ENCODE data around the gene SLC44A1.

The SLC44A1 gene

DNA sequence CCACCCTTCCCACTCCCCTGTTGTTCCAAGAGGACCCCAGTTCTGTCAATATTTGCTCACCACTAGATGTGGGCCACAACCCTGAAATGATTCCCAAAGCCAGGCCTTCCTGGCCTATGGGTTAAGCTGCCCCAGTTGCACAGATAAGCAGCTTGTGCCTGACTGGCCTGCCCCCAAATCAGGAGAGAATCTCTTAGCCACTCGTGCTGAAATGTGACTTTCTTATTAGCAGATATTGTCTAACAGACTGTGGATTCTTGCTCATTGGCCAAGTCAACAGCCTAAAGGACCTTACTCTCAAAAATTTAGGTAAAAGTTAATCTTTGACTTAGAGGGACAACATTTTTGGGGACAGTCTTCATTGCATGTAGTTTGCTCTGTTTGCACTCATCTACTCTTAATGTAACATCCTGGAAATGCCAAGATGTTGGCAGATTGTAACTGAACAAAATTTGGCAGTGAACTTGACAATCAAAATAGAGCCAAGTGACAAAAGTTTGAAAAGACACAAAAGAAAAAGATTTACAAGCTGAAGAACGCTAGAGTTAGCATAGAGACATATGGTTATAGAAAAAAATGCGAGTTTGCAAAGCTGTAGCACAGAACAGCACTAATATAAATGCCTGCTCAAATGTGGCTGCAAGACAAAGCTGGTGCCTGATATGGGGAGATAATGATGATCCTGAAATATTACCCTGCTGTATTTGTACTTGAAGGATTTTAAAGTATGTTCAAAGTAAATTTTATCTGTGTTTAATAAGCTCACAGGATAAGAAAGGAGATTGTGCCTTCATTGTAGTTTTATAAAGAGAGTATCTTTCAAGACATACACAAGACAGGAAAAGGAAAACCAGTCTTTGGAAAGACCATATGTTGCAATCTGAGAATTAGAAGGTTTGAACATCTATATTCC is 174.4 kb downstream of the SLC44A1 start:
- Mint-ChIP-seq H3K4me3 (no peak overlapping the region), H3K36me3 (no peaks in the 10 kb centered on the region), H3K27ac (no peak overlapping the region), H3K9me3 (no peaks in the 10 kb centered on the region), H3K4me1 (peaks cover 6% of the 10 kb centered on the region)
- ATAC-seq (no peak), DNase-seq (ENCODE audit: low spot score in 2 of 2) (no peak)

DNA sequence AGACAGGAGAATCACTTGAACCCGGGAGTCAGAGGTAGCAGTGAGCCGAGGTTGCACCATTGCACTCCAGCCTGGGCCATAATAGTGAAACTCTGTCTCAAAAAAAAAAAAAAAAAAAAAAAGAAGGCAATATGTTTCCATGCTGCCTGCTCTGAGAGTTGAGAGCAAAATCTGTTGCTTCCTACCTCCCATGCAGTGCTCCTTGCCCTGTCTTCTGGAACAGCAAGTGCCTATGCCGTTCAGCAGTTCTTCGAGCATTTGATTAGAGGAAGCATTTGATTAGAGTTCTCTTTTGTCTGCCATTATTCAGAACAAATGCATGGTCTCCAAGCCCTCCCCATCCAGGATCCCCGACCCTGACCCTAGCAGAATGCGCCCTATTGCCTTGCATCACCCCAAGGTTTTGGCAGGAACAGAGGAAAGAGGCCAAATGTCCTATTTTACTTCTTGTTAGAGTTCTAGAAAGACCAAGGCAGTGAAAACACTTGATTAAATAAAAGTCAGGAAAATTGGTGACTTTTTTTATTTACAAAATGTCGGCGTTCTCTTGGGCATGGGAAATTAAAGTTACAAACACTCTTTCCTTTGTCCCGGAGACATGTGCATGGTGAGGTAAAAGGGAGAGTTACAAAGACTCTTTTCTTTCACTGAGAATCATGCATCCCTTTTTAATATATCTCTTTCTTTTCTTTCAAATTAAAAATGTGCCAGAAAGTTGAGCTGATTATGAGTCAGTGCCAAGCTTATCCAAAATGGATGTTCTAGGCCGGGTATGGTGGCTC is 175.6 kb downstream of the SLC44A1 start:
- H3K36me3 Mint-ChIP-seq: no peaks in the 10 kb centered on the region
- peaks cover 4% of the 10 kb centered on the region for H3K4me1 Mint-ChIP-seq
- ATAC-seq: no peak
- no peak overlapping the region for H3K27ac Mint-ChIP-seq
- DNase-seq (ENCODE audit: low spot score in 2 of 2): no peak
- no peaks in the 10 kb centered on the region for H3K9me3 Mint-ChIP-seq
- H3K4me3 Mint-ChIP-seq: no peak overlapping the region

DNA sequence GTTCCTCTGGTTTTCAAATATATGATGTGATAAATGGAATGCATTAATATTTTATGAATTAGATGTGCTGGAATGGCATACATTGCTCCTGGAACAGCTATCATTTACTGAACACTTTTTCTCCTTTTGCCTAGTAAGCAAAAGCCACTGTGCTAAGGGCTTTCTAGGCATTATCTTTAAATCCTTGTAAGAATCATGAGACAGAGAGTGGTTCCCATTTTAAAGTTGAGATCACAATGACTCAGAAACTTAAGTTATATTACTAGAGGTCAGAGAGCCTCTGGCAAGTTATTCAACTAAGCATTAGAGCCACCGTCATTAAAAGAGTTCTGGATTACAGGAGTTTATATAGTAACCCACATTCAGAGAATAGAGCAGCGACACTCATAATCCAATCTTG is 176.7 kb downstream of the SLC44A1 start:
- Mint-ChIP-seq H3K4me1 (no peaks in the 10 kb centered on the region), H3K27ac (no peak overlapping the region), H3K36me3 (no peaks in the 10 kb centered on the region), H3K4me3 (no peak overlapping the region), H3K9me3 (no peaks in the 10 kb centered on the region)
- no peak for DNase-seq (ENCODE audit: low spot score in 2 of 2)
- ATAC-seq: no peak

DNA sequence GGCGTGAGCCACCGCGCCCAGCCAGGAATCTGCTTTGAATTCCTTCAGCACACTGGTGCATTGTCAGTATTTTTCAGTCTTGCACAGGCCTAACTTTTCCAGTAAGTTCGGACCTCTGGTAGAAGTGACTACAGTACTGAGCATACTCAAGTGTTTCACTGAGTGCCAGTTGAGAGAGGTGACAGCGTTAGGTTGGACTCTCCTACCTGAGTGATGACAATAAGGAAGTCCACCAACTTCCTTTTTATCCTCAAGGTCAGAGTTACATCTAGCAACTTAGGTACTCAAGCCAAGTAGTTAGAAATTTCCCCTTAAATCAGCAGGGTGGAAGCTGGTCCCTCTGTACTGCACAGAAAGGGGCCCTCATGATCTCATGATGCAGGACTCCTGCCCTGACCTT is 177.4 kb downstream of the SLC44A1 start:
- Mint-ChIP-seq H3K4me1 (no peaks in the 10 kb centered on the region), H3K27ac (no peak overlapping the region), H3K4me3 (no peak overlapping the region), H3K9me3 (no peaks in the 10 kb centered on the region), H3K36me3 (no peaks in the 10 kb centered on the region)
- no peak for ATAC-seq
- no peak for DNase-seq (ENCODE audit: low spot score in 2 of 2)

DNA sequence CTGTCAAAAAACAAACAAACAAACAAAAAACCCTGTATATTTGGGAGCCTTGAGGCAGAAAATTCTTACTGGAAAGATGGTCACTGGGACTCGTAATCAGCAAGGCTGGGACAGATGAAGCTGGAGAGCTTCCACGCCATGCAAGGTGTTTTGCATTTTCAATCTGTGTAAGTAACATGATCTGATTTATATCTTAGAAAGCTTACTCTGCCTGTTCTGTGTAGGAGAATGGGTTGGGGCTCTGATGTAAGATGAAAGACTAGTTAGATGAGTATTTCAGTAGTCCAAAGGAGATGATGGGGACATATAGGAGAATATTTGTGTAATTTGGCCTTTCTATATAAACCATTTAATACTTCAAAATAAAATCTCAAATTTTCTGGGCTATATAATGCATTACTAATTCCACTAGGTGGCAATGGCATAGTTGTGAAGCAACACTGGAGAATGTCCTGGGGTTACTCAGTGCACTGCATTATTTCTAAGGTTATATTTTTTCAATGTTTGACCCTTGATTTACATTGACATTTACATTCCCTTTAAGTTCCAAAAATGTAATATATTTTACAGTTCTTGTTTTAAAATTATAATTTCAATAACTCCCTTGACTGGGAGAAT is 181.5 kb downstream of the SLC44A1 start:
- Mint-ChIP-seq H3K4me3 (no peak overlapping the region), H3K36me3 (no peaks in the 10 kb centered on the region), H3K27ac (no peak overlapping the region), H3K9me3 (no peaks in the 10 kb centered on the region), H3K4me1 (no peaks in the 10 kb centered on the region)
- no peak for ATAC-seq
- DNase-seq (ENCODE audit: low spot score in 2 of 2): no peak

DNA sequence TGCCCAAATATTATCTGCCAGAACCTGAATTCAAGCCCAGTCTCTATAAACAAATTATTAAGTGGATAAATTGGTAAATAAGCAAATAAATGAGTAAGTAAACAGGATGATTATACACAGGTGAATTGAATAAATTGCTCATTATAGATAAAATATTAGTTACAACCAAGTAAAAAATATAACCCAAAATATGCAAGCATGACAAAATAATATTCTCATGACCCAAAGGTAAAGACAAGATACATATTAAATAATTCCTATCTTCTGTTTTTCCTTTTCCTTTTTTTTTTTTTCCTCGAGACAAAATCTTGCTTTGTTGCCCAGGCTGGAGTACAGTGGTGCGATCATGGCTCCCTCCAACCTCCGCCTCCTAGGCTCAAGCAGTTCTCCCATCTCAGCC is 182.2 kb downstream of the SLC44A1 start:
- H3K9me3 Mint-ChIP-seq: no peaks in the 10 kb centered on the region
- ATAC-seq (no peak), DNase-seq (ENCODE audit: low spot score in 2 of 2) (no peak)
- no peaks in the 10 kb centered on the region for H3K4me1 Mint-ChIP-seq
- no peak overlapping the region for H3K4me3 Mint-ChIP-seq
- no peak overlapping the region for H3K27ac Mint-ChIP-seq
- H3K36me3 Mint-ChIP-seq: no peaks in the 10 kb centered on the region

DNA sequence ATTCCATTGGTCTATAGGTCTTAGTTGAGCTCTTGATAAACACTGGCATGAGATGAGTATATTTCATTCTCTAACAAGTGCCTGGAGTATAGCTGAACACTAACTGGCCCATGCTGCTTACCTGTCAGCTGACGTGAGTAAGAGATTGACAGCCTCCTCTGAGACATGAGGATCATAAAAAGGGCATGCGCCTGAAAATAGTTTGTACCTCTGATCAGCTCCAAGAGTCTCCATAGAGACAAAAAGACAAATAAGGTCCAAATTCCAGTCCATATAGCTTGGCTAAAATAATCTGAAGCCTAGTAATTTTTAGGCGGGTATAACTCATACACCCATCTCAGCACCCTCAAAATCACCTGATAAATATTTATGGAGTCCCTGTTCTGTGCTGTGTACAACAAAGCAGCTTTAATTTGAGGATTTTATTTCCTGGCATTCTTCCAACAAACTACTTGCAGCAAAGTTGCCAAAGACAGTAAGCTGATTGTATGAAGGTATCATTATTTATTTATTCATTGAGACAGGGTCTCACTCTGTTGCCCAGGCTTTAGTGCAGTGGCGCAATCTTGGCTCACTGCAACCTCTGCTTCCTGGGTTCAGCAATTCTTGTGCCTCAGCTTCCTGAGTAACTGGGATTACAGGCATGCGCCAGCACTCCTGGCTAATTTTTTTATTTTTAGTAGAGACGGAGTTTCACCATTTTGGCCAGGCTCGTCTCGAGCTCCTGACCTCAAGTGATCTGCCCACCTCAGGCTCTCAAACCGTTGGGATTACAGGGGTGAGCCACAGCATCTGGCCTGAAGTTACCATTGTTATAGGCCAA is 187.2 kb downstream of the SLC44A1 start:
- DNase-seq (ENCODE audit: low spot score in 2 of 2) (no peak), ATAC-seq (no peak)
- H3K4me3 Mint-ChIP-seq: no peak overlapping the region
- no peaks in the 10 kb centered on the region for H3K9me3 Mint-ChIP-seq
- no peaks in the 10 kb centered on the region for H3K36me3 Mint-ChIP-seq
- H3K4me1 Mint-ChIP-seq: no peaks in the 10 kb centered on the region
- no peak overlapping the region for H3K27ac Mint-ChIP-seq

DNA sequence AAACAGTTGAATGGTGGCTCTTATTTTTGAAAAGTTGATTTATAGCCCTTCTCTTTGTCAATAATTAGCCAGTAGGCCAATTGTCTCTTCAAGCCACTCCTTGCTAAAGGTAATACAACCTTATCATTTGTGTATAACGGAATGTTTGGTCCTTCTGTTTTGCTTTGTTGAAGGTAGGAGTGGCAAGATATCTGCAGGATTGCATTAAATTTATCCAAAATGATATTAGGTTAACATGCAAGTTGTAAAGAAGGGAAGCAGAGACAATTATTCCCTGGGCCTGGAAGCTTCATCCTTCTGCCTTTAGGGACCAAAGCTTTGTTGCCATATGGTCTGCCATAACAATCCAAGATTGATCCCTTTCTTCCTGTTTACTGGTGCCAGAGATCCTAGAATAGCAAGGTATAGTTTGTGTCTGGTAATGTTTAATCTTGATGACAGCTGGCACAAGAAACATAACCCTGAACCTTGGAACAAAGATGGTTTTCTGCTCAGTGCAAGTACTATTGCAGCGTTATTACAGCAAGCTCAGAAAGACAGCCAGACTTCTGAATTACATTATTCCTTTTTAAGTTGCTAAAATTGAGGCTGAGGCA is 187.9 kb downstream of the SLC44A1 start:
- no peak for ATAC-seq
- Mint-ChIP-seq H3K4me3 (no peak overlapping the region), H3K4me1 (no peaks in the 10 kb centered on the region), H3K27ac (no peak overlapping the region), H3K9me3 (no peaks in the 10 kb centered on the region), H3K36me3 (no peaks in the 10 kb centered on the region)
- no peak for DNase-seq (ENCODE audit: low spot score in 2 of 2)

DNA sequence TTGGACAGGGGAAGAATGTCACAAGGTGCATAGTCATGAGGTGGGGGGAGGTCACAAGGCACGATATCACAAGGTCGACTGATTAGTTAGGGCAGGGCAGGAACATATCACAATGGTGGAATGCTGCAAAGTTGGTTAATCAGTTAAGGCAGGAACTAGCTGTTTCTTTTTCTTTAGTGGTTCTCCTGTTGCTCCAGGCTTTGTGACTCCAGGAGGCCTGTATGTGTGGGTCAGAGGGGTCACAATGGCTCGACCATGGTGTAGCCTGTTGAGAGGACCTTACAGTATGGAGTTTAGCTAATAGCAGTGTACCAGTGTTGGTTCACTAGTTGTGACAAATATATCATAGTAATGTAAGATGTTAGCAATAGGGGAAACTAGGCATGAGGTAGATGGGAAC is 191.0 kb downstream of the SLC44A1 start:
- H3K9me3 Mint-ChIP-seq: no peaks in the 10 kb centered on the region
- no peaks in the 10 kb centered on the region for H3K36me3 Mint-ChIP-seq
- no peak overlapping the region for H3K4me3 Mint-ChIP-seq
- H3K27ac Mint-ChIP-seq: no peak overlapping the region
- no peaks in the 10 kb centered on the region for H3K4me1 Mint-ChIP-seq
- DNase-seq (ENCODE audit: low spot score in 2 of 2) (no peak), ATAC-seq (no peak)

DNA sequence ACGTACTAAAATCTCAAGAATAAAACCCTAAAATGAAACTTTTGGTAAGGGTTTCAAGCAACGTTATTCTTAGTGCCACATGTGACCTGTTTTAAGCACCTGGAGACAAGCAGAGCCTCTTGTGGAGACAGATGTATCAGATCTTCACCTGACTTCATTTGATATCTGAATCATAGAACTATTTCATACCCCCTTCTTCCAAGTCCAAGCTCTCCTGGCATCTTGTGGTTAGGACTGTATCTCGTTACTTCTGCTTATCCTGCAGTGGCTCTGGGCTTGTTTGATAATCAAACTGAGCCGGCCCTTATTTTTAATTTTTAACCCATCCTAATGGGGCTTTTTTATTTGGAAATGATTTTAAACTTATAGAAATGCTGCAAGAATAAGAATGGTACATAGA is 192.3 kb downstream of the SLC44A1 start:
- ATAC-seq (no peak), DNase-seq (ENCODE audit: low spot score in 2 of 2) (no peak)
- no peaks in the 10 kb centered on the region for H3K36me3 Mint-ChIP-seq
- H3K27ac Mint-ChIP-seq: no peak overlapping the region
- no peaks in the 10 kb centered on the region for H3K4me1 Mint-ChIP-seq
- no peaks in the 10 kb centered on the region for H3K9me3 Mint-ChIP-seq
- H3K4me3 Mint-ChIP-seq: no peak overlapping the region

DNA sequence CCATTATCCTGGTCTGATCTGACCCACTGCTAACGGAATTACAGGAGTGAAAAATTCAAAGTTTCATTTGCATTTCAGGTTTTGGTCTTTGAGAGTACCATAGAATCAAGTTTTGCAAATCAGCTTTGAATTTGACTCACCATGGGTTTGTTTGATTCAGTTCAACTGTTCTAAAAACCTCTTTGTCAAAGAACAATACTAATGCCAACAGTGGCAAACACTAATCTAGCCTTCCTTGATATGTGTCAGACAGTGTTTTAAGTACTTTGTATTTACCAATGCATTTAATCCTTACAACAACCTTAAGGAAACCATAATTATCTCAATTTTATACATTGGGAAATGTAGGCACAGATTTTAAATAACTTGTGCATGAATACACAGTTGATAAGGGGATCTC is 193.3 kb downstream of the SLC44A1 start:
- Mint-ChIP-seq H3K9me3 (no peaks in the 10 kb centered on the region), H3K4me1 (no peaks in the 10 kb centered on the region), H3K4me3 (no peak overlapping the region), H3K27ac (no peak overlapping the region), H3K36me3 (no peaks in the 10 kb centered on the region)
- peak; percentile 59 for ATAC-seq
- no peak for DNase-seq (ENCODE audit: low spot score in 2 of 2)

DNA sequence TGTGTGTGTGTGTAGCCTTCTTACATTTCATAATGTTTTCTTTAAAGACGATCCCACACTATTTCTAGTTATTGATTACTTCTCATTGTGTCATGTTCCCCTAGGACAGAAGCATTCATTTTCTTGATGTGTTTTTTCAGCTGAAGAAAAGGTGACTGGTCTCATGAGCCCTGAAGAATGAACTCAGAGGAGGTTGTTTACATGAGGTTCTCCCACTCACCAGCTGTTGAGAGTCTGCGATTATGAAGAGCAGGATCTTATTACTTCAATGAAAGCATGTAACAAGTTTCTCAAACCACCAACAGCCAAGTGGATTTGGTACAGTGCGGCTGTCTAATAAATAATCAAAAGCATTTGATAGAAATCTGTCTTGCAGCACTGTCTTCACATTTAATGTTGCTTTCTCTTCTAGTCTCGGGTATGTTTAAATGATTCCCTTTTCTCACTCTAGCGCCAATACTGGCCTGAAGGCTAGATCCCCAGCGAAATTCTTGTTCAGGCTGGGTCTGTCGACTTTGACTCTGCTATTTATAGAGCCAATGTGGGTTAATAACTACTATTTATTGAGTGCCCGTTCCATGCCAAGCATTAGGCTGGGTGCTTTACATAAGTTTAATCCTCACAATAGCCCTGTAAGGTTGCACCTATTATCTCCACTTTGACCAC is 193.8 kb downstream of the SLC44A1 start:
- no peaks in the 10 kb centered on the region for H3K36me3 Mint-ChIP-seq
- no peaks in the 10 kb centered on the region for H3K4me1 Mint-ChIP-seq

DNA sequence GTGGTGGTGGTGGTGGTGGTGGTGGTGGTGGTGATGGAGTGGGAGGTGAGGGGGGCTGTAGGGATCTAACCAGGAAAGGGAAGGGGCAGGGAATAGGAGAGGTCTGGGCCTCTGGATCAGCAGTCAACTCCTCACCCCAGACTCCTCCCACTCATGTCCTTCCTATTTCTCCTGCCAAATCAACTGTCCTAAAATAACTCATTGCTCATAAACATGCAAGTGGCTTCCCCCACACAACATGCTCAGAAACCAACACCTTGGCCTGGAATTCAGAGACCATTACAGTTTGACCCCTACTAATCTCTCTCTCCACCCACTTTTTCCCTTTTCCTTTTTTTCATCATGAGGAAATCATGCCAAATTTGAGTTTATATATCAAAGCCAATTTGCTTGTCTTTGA is 195.0 kb downstream of the SLC44A1 start:
- Mint-ChIP-seq H3K4me1 (peaks cover 9% of the 10 kb centered on the region), H3K4me3 (no peak overlapping the region), H3K9me3 (no peaks in the 10 kb centered on the region), H3K27ac (no peak overlapping the region), H3K36me3 (no peaks in the 10 kb centered on the region)
- no peak for DNase-seq (ENCODE audit: low spot score in 2 of 2)
- no peak for ATAC-seq

More for the DNA sequence above, 193.8 kb downstream of the SLC44A1 start:
- H3K9me3 Mint-ChIP-seq: no peaks in the 10 kb centered on the region
- H3K4me3 Mint-ChIP-seq: no peak overlapping the region
- ATAC-seq: no peak
- no peak for DNase-seq (ENCODE audit: low spot score in 2 of 2)
- no peak overlapping the region for H3K27ac Mint-ChIP-seq

DNA sequence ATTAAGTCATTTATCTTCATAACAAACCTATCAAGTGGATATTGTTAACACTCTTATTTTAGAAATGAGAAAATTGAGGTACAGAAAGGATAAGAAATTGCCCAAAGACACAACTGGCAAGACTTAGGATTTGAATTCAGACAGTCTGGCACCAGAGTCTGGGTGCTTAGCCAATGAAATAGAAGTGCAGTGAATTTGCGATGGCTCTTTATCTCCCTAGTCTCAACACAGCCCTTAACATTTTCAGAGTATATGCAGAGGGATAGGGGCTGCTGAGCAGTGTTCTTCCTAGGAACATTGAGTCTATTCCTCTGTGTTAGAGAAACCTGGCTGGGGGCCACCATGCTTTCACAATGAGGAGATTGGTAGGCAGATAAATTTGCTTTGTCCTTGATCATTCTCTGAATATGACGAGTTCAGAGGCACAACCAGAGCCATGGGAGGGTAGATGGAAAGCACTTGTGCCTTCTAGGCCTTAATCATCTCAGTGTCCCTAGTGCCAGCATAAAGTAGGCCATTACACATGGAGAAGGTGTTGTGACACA is 197.2 kb downstream of the SLC44A1 start:
- Mint-ChIP-seq H3K36me3 (no peaks in the 10 kb centered on the region), H3K27ac (no peak overlapping the region)

More for the DNA sequence above, 197.2 kb downstream of the SLC44A1 start:
- ATAC-seq (no peak), DNase-seq (ENCODE audit: low spot score in 2 of 2) (no peak)
- peaks cover 10% of the 10 kb centered on the region for H3K4me1 Mint-ChIP-seq
- no peaks in the 10 kb centered on the region for H3K9me3 Mint-ChIP-seq
- H3K4me3 Mint-ChIP-seq: no peak overlapping the region
